ENCODE measurements around the gene DNM3. TPM values are rescaled to one million over a fixed set of nuclear protein-coding genes. Genes with fewer than 3 reads are reported as not detected.

The DNM3 gene
- total RNA-seq, 1 experiment from 2014 or later: 2.7 TPM

GRCh38 chr1:172070055-172070454 lies 228.8 kb downstream of the DNM3 start:
- Histone ChIP-seq H3K14ac (ENCODE audit: insufficient read depth, low read length) (no peak overlapping the region), H4K91ac (ENCODE audit: insufficient read length, low read depth, low read length) (no peak overlapping the region), H3K18ac (ENCODE audit: insufficient read length, low read depth, low read length) (no peak overlapping the region), H3K79me2 (ENCODE audit: insufficient read depth, low read length) (no peaks in the 10 kb centered on the region), H2BK5ac (ENCODE audit: insufficient read length, low read length) (no peak overlapping the region), H2BK12ac (ENCODE audit: insufficient read length, low read depth, low read length) (no peak overlapping the region), H3K23ac (ENCODE audit: insufficient read length, low read depth, low read length) (no peak overlapping the region), H2AFZ (ENCODE audit: low read length) (no peak overlapping the region), H3K4me2 (ENCODE audit: insufficient read depth, insufficient read length, low read length) (no peak overlapping the region), H2AK5ac (ENCODE audit: insufficient read length, low read length) (no peak overlapping the region), H3K56ac (ENCODE audit: insufficient read length, low read depth, low read length) (no peak overlapping the region), H3K27me3 (ENCODE audit: insufficient read depth, low read length) (no peaks in the 10 kb centered on the region), H3K79me1 (ENCODE audit: insufficient read depth, low read depth, low read length, poor library complexity, severe bottlenecking) (no peaks in the 10 kb centered on the region), H3K4ac (ENCODE audit: low read depth, low read length) (no peak overlapping the region), H2BK15ac (ENCODE audit: low read depth, low read length) (no peak overlapping the region), H3K27ac (ENCODE audit: insufficient read length, low read depth, low read length) (no peak overlapping the region), H3T11ph (ENCODE audit: low read length) (no peak overlapping the region), H2BK20ac (ENCODE audit: low read depth, low read length, poor library complexity, severe bottlenecking) (no peak overlapping the region), H2BK120ac (ENCODE audit: low read depth, low read length, poor library complexity, severe bottlenecking) (no peak overlapping the region), H3K9me3 (ENCODE audit: control insufficient read depth, low read depth, low read length) (no peaks in the 10 kb centered on the region), H3K23me2 (ENCODE audit: insufficient read length, low read depth, low read length, poor library complexity, severe bottlenecking) (no peaks in the 10 kb centered on the region), H4K20me1 (ENCODE audit: control insufficient read depth, insufficient read depth, insufficient read length) (no peaks in the 10 kb centered on the region), H3K4me1 (ENCODE audit: insufficient read depth, low read length) (no peaks in the 10 kb centered on the region), H4K8ac (replicated peaks; ENCODE audit: insufficient read length, low read depth, low read length) (no peak overlapping the region), H3K9ac (ENCODE audit: extremely low read depth, insufficient read length, low read length) (no peak overlapping the region), H4K5ac (ENCODE audit: insufficient read length, low read depth, low read length) (no peak overlapping the region)
- Mint-ChIP-seq H3K27ac (no peak overlapping the region), H3K27me3 (ENCODE audit: low read depth) (no peaks in the 10 kb centered on the region), H3K36me3 (ENCODE audit: insufficient read depth in 1 of 3, low read depth in 3 of 3) (no peaks in the 10 kb centered on the region), H3K9me3 (no peaks in the 10 kb centered on the region; a peak in 1 of 5 replicates), H3K4me1 (no peaks in the 10 kb centered on the region), H3K4me3 (no peak overlapping the region)
- no peak for DNase-seq
- no peak for TF ChIP-seq CTCF (conservative IDR thresholded peaks at IDR 0.05)
